Bone marrow (tissue), 2 donors: ENCODE data around the gene FKBP2.

Source experiments
- DNase-seq, 2 donors: peaks; one replicate each; lab custom pipeline; 2025; lab: John Stamatoyannopoulos, UW

FKBP2 gene

DNA sequence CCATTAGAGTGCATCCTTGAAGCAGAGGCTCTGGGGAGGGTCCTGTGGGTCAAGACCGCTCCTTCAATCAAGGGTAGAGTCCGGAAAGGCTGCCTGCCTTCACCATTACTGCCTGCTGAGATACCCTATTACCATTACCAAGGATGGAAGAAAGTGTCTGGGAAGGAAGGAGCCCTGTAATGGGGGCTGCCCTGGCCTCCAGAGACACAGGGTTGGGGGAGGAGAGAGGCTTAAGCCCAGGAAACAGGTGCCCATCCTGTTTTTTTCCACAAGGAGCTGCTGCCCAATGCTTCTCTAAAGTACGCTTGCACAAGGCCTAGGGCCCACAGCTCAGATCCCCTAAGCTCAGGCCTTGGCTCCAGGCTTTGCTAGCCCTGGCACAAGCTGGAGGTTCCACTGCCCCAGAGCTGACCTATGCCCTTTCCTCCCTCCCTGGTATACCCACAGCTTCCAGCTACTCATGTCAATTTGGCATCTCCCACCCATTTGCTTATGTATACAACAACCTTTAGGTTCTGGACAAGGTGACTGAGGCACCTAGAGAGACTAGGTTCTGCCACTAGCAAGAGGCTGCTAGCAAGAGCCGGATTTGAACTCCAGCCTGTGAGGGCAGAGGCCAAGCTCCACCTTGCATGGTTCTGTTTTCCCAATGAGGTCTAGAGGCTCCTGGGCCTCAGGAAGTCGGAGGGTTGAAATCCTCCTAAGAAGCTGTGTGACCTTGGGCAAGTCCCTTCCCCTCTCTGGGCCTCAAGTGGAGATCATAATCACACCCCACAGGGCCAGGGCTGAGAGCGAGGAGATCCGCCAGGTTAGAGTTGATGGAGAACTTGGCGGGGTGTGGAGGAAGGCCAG lies 8.9 kb downstream of the FKBP2 start:
- no peak for DNase-seq

DNA sequence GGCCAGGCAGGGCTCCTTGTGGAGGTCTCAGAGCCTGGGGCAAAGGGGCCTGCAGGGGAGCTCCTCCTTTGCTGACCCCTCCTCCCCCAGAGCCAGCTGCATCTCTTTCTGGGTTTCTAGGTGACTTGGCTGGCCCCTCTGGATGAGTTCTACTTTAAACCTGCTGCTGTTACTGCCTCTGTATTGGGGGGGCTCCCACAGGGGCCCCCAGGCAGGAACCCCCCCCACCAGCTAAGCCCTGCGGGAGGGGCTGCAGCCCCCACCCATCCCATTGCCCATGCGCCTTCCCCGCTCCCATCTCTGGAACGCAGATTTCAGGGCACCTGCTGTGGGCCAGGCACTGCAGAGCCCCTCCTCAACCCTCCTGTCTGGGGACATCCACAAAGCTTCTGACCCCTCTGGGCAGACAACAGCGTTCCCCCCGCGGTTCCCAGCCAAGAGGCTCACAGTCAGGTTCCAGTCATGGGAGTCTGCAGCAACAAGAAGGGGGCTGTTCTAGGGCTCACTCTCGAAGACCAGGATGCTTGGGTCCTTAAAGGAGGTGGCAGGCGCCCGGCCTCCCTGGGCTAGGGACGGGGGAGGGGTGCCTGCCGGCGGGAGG lies 9.6 kb downstream of the FKBP2 start:
- no peak for DNase-seq

DNA sequence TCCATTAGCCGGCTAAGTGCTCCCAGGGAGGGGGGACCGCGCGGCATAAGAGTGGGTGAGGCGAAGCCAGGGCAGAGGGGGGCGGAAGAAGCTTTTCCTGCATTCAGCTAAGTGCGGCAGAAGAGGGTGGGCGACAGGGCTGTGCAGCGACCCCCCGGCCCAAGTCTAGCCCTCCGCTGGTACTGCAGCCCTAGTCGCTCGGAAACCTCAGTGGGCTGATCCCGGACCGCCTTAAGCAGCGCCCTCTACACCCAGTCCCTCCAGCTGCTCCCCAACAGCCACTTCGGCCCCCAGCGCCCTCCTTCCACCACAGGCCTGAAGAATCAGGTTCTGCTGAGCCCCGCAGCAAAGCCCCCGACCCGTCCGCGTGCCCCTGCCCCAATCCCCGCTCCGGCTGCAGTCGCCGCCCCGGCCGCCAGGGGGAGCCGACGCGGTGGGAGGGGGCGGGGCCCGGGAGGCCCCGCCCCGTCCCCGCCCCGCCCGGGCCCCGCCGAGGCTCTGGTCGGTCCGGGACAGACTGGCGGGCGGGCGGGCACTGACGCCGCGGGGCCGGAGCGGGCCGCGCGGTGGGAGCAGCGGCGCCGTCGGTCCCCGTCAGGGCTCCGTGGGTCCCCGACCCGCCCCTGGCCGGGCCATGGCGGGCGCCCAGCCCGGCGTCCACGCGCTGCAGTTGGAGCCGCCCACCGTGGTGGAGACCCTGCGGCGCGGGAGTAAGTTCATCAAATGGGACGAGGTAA lies 10.3 kb downstream of the FKBP2 start, which contains the start of gene PLCB3:
Gene PLCB3 (plus strand): TSS at position 515 of the 737 bp plus-strand sequence. CDS start 120 bp downstream, at position 635.
- peak in 1 of 2 donors; percentile 53 for DNase-seq

DNA sequence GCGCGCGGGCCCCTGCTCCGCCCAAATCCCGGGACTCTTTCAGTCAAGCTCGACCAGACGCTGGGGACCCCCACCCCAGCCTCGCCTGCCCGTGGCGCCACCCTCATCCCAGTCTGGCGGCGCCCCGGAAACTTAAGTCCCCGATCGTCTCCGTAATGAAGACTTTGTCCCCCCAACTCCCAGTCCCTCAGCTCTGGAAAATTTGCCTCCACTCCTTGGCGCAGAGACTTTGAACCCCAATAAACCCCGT lies 10.8 kb downstream of the FKBP2 start:
- DNase-seq = no peak

DNA sequence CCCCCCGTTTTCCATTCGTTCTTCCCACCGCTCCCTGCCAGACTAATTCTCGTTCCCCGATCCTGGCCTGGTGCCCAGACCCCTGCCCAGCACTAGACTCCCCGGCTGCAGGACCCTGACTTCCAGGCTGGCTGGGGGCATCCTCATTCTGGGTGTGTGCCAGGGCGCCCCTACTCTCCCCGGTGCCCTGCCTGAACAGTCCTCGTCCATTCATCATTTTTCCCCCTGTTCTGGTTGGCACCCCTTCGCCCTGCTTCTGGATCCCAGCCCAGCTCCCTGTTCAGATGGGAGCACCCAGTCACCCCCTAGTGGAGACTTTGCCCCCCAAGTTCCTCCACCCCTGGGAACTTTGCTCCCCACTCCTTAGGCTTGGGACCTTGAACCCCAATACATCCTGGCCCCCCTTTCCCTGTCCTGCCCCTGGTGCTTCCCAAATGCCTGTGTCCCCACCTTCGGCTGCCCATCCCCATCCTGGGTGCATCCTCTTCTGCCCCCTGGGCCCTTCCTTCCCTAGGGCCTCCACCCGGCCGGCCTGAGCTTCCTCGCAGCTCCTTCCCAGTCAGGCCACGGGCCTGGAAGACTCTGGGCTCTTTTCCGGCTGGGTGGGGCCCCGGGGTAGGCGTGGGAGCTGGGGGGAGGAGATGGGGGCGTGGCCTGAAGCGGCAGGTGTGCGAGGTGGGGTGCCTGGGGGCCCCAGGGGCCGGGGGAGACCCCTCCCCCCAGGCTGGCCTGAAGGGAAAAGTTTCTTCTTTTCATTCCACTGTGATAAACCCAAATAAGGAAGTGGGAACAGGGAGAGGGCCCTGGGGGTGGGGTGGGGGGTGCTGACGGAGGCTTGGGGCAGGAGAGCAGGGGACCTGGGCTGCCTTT lies 11.3 kb downstream of the FKBP2 start:
- no peak for DNase-seq

DNA sequence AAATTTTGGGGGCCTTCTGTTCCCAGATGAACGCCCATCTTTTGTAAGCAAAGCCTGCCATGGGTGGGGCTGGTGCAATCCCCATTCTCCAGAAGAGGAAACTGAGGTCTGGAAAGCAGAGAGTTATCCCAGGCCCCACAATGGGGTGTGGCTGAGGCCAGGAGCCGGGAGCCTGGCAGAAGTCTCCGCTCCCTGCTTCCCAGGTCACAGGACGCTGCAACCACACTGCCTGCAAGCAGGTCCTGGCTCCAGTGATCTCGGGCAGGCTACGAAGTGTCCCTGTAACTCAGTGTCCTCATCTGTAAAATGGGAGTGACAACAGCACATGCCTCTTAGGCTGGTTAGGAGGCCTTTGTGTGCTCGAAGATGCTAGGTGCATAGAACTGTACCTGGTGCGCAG lies 12.1 kb downstream of the FKBP2 start:
- DNase-seq = no peak

DNA sequence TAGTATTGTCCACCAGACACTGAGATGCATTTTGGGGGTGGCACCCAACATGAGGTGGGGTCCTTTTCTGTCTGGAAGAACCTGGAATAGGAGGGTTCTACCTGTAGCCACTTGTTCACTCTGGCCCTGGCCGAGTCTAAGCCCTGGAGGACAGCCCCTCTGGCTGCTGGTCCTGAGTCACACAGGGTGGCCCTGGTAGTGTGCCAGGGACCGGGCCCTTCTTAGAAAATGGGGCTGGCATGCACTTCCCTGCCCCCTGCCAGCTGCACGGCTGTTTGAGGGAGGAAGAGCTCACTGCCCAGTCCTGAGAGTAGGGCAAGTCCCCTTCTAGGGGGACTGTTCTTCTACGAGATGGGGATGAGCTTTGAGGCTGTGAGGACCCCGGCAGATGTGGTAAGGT lies 12.6 kb downstream of the FKBP2 start:
- no peak for DNase-seq

DNA sequence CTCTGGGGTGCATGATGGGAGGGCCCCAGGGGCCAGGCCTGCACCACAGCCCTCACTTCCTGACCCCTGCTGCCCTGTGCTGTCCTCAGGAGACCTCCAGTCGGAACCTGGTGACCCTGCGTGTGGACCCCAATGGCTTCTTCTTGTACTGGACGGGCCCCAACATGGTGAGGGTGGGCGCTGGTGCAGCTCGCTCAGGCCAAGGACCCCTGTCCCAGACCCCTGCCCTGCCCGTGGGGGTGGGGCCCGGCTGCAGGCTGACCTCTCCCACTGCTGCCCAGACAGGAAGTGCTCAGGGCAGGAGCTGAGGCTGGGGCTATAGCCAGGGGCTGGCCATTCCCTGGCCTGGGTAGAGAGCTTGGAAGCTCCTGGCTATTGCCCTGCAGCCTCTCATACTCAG lies 13.4 kb downstream of the FKBP2 start:
- no peak for DNase-seq

DNA sequence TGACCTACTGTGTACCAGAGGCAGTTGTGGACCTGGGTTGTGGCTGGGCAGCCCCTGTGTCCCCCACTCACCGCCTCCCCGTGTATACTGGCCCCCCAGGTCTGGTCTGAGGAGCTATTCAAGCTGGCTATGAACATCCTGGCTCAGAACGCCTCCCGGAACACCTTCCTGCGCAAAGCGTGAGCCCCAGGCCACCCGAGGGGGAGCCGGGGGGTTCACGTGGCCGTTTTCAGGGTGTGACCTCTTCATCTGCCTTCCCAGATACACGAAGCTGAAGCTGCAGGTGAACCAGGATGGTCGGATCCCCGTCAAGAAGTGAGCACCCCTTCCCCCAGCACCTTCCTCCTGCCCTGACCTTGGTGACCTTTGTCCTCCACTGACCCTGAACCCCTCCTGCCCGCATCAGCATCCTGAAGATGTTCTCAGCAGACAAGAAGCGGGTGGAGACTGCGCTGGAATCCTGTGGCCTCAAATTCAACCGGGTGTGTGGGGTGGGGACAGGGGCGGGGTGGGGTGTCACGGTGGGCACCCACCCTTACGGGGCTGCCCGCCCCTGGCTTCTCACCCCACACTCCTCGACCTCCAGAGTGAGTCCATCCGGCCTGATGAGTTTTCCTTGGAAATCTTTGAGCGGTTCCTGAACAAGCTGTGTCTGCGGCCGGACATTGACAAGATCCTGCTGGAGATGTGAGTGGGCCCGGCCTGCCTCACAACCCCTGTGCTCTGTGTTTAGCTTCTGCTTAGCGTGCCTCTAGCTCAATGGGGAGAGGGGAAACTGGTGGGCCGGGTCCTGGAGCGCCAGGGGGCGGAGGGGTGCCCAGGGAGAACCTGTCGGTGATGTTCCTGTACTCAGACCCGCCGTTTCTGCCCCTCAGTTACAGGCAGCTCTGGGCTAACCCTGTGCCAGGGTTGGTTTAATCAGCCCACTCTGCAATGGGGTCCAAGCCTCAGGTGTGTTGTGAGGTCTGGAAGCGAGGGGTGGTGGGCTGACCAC lies 14.5 kb downstream of the FKBP2 start:
- no peak for DNase-seq

DNA sequence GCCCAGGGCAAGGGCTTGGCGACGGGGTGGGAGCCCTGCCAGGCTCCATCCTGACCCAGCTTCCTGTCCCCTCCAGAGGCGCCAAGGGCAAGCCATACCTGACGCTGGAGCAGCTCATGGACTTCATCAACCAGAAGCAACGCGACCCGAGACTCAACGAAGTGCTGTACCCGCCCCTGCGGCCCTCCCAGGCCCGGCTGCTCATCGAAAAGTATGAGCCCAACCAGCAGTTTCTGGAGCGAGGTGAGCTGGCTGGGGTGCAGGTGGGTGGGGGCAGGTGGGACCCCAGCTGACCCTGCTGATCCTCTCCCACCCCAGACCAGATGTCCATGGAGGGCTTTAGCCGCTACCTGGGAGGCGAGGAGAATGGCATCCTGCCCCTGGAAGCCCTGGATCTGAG lies 15.4 kb downstream of the FKBP2 start:
- DNase-seq = no peak

DNA sequence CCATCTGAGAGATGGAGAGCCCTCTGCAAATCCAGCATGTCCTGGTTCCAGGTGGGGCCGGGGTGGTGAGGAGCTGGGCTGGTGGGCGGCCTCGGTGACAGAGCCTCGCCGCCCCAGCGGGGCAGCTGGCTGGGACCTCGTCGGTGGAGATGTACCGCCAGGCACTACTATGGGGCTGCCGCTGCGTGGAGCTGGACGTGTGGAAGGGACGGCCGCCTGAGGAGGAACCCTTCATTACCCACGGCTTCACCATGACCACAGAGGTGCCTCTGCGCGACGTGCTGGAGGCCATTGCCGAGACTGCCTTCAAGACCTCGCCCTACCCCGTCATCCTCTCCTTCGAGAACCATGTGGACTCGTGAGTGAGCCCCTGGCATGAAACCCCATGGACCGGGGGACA lies 17.5 kb downstream of the FKBP2 start:
- no peak for DNase-seq

DNA sequence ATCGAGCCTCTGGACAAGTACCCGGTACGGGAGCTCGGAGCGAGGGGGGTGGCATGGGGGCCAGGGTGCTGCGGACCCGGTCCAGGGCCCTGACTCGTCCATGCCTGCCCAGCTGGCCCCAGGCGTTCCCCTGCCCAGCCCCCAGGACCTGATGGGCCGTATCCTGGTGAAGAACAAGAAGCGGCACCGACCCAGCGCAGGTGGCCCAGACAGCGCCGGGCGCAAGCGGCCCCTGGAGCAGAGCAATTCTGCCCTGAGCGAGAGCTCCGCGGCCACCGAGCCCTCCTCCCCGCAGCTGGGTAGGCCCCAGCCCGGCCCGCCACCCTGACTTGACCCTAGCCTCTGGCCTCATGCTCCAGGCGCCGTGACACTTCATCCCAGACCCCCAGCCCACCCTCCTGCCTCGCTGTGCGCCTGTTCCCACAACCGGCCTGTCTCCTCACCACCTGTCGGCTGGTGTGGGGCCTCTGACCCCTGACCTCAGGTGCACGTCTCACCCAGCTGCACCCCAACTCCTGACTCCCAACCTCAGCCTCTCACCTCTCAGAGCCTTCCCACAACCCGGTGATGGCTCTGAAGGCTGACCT lies 18.1 kb downstream of the FKBP2 start:
- DNase-seq = no peak

DNA sequence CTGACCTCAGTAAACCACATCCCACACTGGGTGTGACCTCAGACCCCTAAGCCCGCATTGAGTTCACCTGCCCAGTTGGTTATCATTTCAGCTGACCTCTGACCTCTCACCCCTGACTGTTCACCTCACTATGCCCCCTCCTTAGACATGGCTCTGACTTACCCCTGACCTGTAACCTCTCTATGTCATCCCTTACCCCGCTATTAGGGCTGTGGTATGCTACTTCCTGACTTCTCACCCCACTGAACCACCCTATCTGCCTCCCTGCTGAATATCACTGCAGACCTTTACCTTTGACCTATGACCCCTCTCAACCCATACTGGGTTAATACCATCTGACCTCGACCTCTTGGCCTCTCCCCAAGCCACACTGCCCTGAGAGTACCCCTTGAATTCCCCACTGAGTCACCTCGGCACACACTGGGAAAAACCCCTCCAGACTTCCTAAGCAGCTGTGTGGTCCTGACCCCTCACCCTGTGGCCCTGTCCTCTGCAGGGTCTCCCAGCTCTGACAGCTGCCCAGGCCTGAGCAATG lies 18.7 kb downstream of the FKBP2 start:
- DNase-seq = no peak

DNA sequence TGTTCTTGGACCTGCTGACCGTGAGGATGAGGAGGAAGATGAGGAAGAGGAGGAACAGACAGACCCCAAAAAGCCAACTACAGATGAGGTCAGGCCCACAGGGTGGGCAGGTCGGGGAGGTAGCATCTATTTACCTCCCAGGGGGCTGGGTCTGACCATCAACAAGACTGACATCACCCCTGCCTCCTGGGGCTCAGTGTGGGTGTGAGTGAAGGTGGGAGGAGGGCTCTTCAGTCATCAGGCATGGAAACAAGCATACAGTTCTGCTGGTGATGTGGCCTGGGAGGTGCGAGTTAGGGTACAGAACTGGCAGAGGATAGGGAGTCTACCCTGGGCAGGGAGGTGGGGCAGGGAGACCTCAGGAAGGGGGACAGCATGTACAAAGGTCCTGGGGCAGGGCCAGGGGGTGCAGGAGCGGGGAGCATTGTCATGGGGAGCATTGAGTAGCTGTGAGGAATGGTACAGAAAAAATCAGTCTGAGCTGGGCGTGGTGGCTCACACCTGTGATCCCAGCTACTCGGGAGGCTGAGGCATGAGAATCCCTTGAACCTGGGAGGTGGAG lies 19.3 kb downstream of the FKBP2 start:
- DNase-seq = no peak

DNA sequence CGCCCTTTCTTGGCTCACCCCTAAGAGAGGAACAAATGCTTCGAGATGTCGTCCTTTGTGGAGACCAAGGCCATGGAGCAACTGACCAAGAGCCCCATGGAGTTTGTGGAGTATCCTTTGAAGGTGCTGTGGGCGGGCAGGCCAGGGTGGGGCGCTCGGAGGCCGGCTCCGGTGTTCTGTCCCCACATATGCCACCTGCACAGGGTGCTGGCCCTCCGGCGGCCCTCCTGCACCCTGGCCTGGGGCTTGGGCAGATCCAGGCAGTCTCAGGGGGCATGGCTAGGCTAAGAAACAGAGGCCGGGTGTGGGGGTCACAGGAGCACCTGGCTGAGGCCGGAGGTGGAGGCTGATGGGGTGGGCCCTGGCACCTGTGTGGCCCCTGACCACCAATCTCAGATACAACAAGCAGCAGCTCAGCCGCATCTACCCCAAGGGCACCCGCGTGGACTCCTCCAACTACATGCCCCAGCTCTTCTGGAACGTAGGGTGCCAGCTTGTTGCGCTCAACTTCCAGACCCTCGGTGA lies 20.7 kb downstream of the FKBP2 start:
- no peak for DNase-seq

DNA sequence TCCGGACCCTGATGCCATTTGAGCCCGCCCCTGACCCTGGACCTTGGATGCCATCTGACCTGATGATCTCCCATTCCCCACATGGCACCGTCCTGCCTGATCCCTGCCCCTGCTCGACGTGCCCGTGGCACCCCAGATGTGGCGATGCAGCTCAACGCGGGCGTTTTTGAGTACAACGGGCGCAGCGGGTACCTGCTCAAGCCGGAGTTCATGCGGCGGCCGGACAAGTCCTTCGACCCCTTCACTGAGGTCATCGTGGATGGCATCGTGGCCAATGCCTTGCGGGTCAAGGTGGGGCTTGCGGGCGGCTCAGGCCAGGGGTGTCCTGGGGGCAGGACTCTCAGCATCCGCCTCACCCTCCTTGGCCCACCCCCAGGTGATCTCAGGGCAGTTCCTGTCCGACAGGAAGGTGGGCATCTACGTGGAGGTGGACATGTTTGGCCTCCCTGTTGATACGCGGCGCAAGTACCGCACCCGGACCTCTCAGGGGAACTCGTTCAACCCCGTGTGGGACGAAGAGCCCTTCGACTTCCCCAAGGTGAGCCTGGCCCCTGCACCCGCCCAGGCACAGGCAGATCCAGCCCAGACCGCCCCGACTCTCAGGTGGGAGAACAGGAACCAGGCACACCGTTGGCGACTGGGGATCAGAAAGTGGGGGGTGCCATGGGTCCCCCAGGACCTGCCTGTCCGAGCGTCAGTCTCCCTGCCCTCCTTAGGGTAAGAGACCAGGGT lies 21.5 kb downstream of the FKBP2 start:
- no peak for DNase-seq

DNA sequence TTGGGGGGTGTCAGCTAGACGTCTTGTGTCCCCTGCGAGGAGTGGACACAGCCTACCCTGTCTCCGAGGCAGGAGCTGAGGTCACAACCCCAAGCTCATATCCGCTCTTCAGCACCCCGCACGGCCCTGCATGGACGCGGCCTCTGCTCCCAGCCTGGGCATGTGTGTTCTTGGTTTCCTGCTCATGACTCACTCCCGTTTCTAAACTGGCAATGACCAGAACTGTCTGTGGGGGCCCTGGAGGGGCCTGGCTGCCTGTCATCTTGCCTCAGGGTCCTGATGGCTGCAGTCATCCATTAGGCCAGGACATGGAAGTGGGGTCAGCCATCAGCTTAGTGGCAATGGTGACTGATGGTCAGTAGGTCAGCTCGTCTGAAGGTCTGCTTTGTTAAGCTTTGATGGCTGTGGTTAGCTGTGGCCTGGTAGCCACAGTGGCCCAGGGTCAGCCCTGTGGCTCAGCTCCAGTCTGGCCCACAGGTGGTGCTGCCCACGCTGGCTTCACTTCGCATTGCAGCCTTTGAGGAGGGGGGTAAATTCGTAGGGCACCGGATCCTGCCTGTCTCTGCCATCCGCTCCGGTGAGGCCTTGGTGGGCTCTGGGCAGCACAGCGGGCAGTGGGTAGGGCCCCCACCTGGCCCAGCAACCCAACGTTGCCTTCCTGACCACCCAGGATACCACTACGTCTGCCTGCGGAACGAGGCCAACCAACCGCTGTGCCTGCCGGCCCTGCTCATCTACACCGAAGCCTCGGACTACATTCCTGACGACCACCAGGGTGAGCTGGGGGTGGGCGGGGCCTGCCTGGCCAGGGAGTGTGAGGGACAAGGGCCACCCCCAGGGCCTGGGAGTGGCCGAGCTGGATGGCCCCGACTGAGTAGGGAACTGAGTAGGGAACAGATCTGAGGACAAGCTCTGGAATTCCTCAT lies 22.4 kb downstream of the FKBP2 start:
- no peak for DNase-seq

DNA sequence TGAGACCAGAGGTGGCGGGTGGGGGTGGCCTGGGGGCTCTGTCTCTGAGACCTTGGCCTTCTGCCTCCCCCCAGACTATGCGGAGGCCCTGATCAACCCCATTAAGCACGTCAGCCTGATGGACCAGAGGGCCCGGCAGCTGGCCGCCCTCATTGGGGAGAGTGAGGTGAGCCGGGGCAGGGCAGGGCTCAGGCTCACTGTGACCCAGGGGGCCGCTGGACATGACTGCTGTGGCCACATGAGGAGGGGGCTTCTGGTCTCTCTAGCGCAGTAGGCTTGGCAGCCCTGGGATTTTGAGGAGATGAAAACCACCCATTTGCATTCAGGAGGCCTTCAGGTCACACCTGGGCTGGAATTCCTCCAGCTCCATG lies 23.0 kb downstream of the FKBP2 start:
- DNase-seq = no peak
